CD14-positive monocyte (primary cell): ENCODE measurements around the gene AOAH. TPM values are rescaled to one million over a fixed set of nuclear protein-coding genes. Genes with fewer than 3 reads are reported as not detected.

Source experiments
- DNase-seq, 3 donors: peaks; one replicate each; pipeline ENCODE4 v3.0.0-alpha.2; 2011 to 2022
- H2AFZ ChIP-seq: 2 replicates; pipeline ENCODE4 v1.6.0; 2012; ENCODE audit warnings: mild to moderate bottlenecking, low read depth, low read length, inconsistent platforms; ENCODE audit not compliant: insufficient read depth, poor library complexity, severe bottlenecking
- H3K27ac ChIP-seq, 2 donors: 1 replicate in 1 of 2; 2 replicates in 1 of 2; pipeline ENCODE4 v1.5.1; 2012 to 2013; ENCODE audit warnings: low read length in 2 of 2, control low read depth in 1 of 2, inconsistent platforms in 1 of 2, low read depth in 1 of 2, mild to moderate bottlenecking in 1 of 2
- H3K27me3 ChIP-seq, 2 donors: one replicate each; pipeline versions ENCODE4 v1.6.0 to v1.6.1; 2011 to 2013; ENCODE audit warnings: low read length in 2 of 2; ENCODE audit not compliant: control insufficient read depth in 2 of 2, insufficient read depth in 2 of 2
- H3K36me3 ChIP-seq, 2 donors: replicated peaks in 1 of 2; 1 replicate in 1 of 2; 2 replicates in 1 of 2; pipeline versions ENCODE4 v1.5.1 to v1.6.1; 2012 to 2013; ENCODE audit warnings: low read length in 2 of 2, control low read depth in 1 of 2, inconsistent platforms in 1 of 2, mild to moderate bottlenecking in 1 of 2; ENCODE audit not compliant: insufficient read depth in 2 of 2, control insufficient read depth in 1 of 2
- H3K4me1 ChIP-seq, 2 donors: 1 replicate in 1 of 2; 2 replicates in 1 of 2; pipeline versions ENCODE4 v1.5.1 to v1.6.1; 2012 to 2013; ENCODE audit warnings: low read length in 2 of 2, control low read depth in 1 of 2, inconsistent platforms in 1 of 2, mild to moderate bottlenecking in 1 of 2, moderate library complexity in 1 of 2; ENCODE audit not compliant: insufficient read depth in 2 of 2, control insufficient read depth in 1 of 2
- H3K4me2 ChIP-seq: replicated peaks from 2 replicates; pipeline ENCODE3; 2012; ENCODE audit warnings: low read length, moderate library complexity, mild to moderate bottlenecking; ENCODE audit not compliant: poor library complexity, severe bottlenecking; ENCODE audit errors: extremely low read depth
- H3K4me3 ChIP-seq, 3 experiments: fragments of 200-600 bp in 1 of 3; sonication (generic) in 1 of 3; replicated peaks in 1 of 3; 1 replicate in 2 of 3; 2 replicates in 1 of 3; pipeline ENCODE4 v1.5.1; 2011 to 2013; ENCODE audit warnings: low read length in 3 of 3, mild to moderate bottlenecking in 3 of 3, control low read depth in 2 of 3, low read depth in 2 of 3, inconsistent platforms in 1 of 3, moderate library complexity in 1 of 3
- H3K79me2 ChIP-seq: 2 replicates; pipeline ENCODE4 v1.6.0; 2012; ENCODE audit warnings: mild to moderate bottlenecking, control low read depth, inconsistent platforms, low read length, moderate library complexity; ENCODE audit not compliant: insufficient read depth
- H3K9ac ChIP-seq: 2 replicates; pipeline ENCODE4 v1.6.0; 2017; ENCODE audit warnings: low read length, mild to moderate bottlenecking; ENCODE audit not compliant: insufficient read depth, poor library complexity, severe bottlenecking
- H3K9me3 ChIP-seq, 2 donors: replicated peaks in 1 of 2; 1 replicate in 1 of 2; 2 replicates in 1 of 2; pipeline versions ENCODE4 v1.5.1 to v1.6.1; 2012 to 2013; ENCODE audit warnings: low read length in 2 of 2, control low read depth in 1 of 2; ENCODE audit not compliant: control insufficient read depth in 1 of 2, insufficient read depth in 1 of 2
- H4K20me1 ChIP-seq: 2 replicates; pipeline ENCODE4 v1.6.0; 2012; ENCODE audit warnings: mild to moderate bottlenecking, low read length, control low read depth, moderate library complexity; ENCODE audit not compliant: insufficient read depth
- H3K27ac Mint-ChIP-seq, 7 donors: one replicate each; pipeline ENCODE4 v1.8.0; 2020; ENCODE audit warnings: mild to moderate bottlenecking in 7 of 7, mixed read lengths in 7 of 7, moderate library complexity in 6 of 7, inconsistent platforms in 2 of 7
- H3K27me3 Mint-ChIP-seq, 3 donors: one replicate each; pipeline ENCODE4 v1.8.0; 2021 to 2022; ENCODE audit warnings: low read depth in 3 of 3, mild to moderate bottlenecking in 3 of 3, mixed read lengths in 3 of 3, moderate library complexity in 3 of 3, inconsistent platforms in 1 of 3
- H3K36me3 Mint-ChIP-seq, 2 donors: one replicate each; pipeline ENCODE4 v1.8.0; 2020; ENCODE audit warnings: mixed read lengths in 2 of 2, inconsistent platforms in 1 of 2, mild to moderate bottlenecking in 1 of 2
- H3K4me1 Mint-ChIP-seq: one replicate; pipeline ENCODE4 v1.8.0; 2020; ENCODE audit warnings: mild to moderate bottlenecking, mixed read lengths
- H3K4me3 Mint-ChIP-seq, 2 donors: one replicate each; pipeline ENCODE4 v1.8.0; 2020; ENCODE audit warnings: mild to moderate bottlenecking in 2 of 2, mixed read lengths in 2 of 2, moderate library complexity in 1 of 2
- H3K9me3 Mint-ChIP-seq, 7 donors: one replicate each; pipeline ENCODE4 v1.8.0; 2020 to 2022; ENCODE audit warnings: mixed read lengths in 7 of 7, mild to moderate bottlenecking in 6 of 7, moderate library complexity in 6 of 7, inconsistent platforms in 2 of 7
- CTCF ChIP-seq: fragments of 200-600 bp; IDR thresholded peaks from one replicate; pipeline ENCODE4 v1.8.0; 2022; ENCODE audit warnings: antibody characterized with exemption, mild to moderate bottlenecking
- WGBS: methylation state at CpG from one replicate; pipeline ENCODE4 v1.1.5; 2013; ENCODE audit warnings: missing lambda C conversion rate; ENCODE audit not compliant: insufficient coverage; 5-methylcytosine and 5-hydroxymethylcytosine counted together
- intact Hi-C, 2 donors: fragments of 100-400 bp; cut with micrococcal nuclease; formaldehyde crosslinking; loops; one replicate each; pipeline versions ENCODE4 v1.15.0 to v1.15.1; 2023
- polyA plus RNA-seq, 3 donors: library from polyadenylated mRNA; depleted of rRNA in 1 of 3; unstranded in 2 of 3; stranded (reverse) in 1 of 3; fragments of 300-500 nt in 2 of 3; fragments of >200 nt in 1 of 3; fragmentation: Illumina TruSeq in 2 of 3; gene quantifications; 1 replicate in 2 of 3; 2 replicates in 1 of 3; pipeline ENCODE4 v1.2.3, GENCODE V29; 2012 to 2021

The AOAH gene
- polyA plus RNA-seq, 3 donors: 305 to 467 (median 349) TPM

DNA sequence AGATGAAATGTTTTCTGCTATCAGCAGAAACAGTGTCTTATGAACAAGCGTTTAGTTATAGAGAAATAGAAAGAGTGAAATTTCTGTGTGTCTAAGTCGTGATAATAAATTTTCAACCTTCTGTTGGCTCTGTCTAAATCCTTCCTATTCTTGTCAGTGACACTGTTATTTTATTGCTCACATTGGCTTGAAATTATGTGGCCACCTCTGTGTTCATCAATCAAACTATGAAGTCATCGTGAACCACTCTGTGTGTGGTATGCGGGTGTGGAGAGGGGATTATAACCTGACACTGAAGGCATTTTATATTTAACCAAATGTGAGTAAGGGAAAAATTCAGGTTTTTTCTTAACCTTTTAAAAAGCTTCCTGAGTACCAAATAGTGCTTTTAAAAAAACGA, 12.3 kb downstream of the AOAH start:
- H3K27me3 ChIP-seq: no peaks in the 10 kb centered on the region
- peaks cover 57% of the 10 kb centered on the region for H4K20me1 ChIP-seq
- intact Hi-C loops: no loop called here
- H3K9ac ChIP-seq: no peak overlapping the region
- no peak overlapping the region for H3K4me3 Mint-ChIP-seq
- no peak overlapping the region for H2AFZ ChIP-seq
- WGBS: no CpG with 5 or more reads among the region's 5 CpGs
- H3K9me3 ChIP-seq: no peaks in the 10 kb centered on the region
- no peak overlapping the region for H3K4me3 ChIP-seq
- peak overlapping the region in 2 of 7 donors; percentile 45 to 76 for H3K27ac Mint-ChIP-seq
- H3K79me2 ChIP-seq: peaks cover 76% of the 10 kb centered on the region
- H3K4me1 ChIP-seq: peaks cover 14 to 27% of the 10 kb centered on the region in 2 donors
- peak overlapping the region in 1 of 2 donors; percentile 65 for H3K27ac ChIP-seq
- H3K36me3 ChIP-seq: peaks cover 28 to 53% of the 10 kb centered on the region in 2 donors
- TF ChIP-seq CTCF: no peak
- no peak overlapping the region for H3K4me2 ChIP-seq
- peaks cover 77% of the 10 kb centered on the region for H3K4me1 Mint-ChIP-seq
- H3K9me3 Mint-ChIP-seq: peaks cover 0 to 8% (median 0%) of the 10 kb centered on the region in 7 donors
- no peak for DNase-seq
- peaks cover 57 to 68% of the 10 kb centered on the region in 2 donors for H3K36me3 Mint-ChIP-seq
- H3K27me3 Mint-ChIP-seq: no peaks in the 10 kb centered on the region

GRCh38 chr7:36711256-36711655, 13.0 kb downstream of the AOAH start:
- intact Hi-C loops: no loop called here
- H3K4me3 Mint-ChIP-seq: no peak overlapping the region

More at GRCh38 chr7:36711256-36711655, 13.0 kb downstream of the AOAH start:
- Histone ChIP-seq H4K20me1 (peaks cover 65% of the 10 kb centered on the region), H3K27ac (peak overlapping the region; percentile 20 to 65), H3K4me1 (peaks cover 9 to 24% of the 10 kb centered on the region in 2 donors), H3K4me3 (no peak overlapping the region), H3K27me3 (no peaks in the 10 kb centered on the region), H3K9ac (no peak overlapping the region), H3K9me3 (peaks cover 0 to 6% of the 10 kb centered on the region in 2 donors), H3K36me3 (peaks cover 28 to 61% of the 10 kb centered on the region in 2 donors), H2AFZ (no peak overlapping the region), H3K4me2 (no peak overlapping the region), H3K79me2 (peaks cover 77% of the 10 kb centered on the region)
- WGBS: no CpG with 5 or more reads among the region's 1 CpG
- H3K27me3 Mint-ChIP-seq: no peaks in the 10 kb centered on the region
- peaks cover 55 to 72% of the 10 kb centered on the region in 2 donors for H3K36me3 Mint-ChIP-seq
- peak overlapping the region in 3 of 7 donors; percentile 4 to 76 (median 38) for H3K27ac Mint-ChIP-seq
- H3K4me1 Mint-ChIP-seq: peaks cover 73% of the 10 kb centered on the region
- no peak for TF ChIP-seq CTCF
- peaks cover under 1 to 9% (median 4%) of the 10 kb centered on the region in 7 donors for H3K9me3 Mint-ChIP-seq
- DNase-seq: no peak
